GM15510 (cell line): ENCODE data around the gene DSCAM.

ENCODE experiments used
- POLR2A ChIP-seq: IDR thresholded peaks from 3 replicates; pipeline ENCODE4 v1.6.1; 2011; ENCODE audit warnings: borderline replicate concordance; ENCODE audit not compliant: insufficient read length; ENCODE audit errors: extremely low read depth

DSCAM gene

GRCh38 chr21:40447016-40447415 is 399.9 kb downstream of the DSCAM start:
- no peak for TF ChIP-seq POLR2A

- no peak for TF ChIP-seq POLR2A
These were observed 401.5 kb downstream of the DSCAM start for GRCh38 chr21:40445349-40445921.

GRCh38 chr21:40438616-40439015 is 408.3 kb downstream of the DSCAM start:
- no peak for TF ChIP-seq POLR2A

GRCh38 chr21:40436261-40436660 is 410.7 kb downstream of the DSCAM start:
- TF ChIP-seq POLR2A, result no peak

- no peak for TF ChIP-seq POLR2A
These were observed 413.4 kb downstream of the DSCAM start for GRCh38 chr21:40433538-40433937.

GRCh38 chr21:40425981-40426380 is 421.0 kb downstream of the DSCAM start:
- TF ChIP-seq POLR2A, result no peak

- TF ChIP-seq POLR2A, result no peak
These were observed 423.9 kb downstream of the DSCAM start for GRCh38 chr21:40422896-40423635.

GRCh38 chr21:40421121-40421520 is 425.8 kb downstream of the DSCAM start:
- TF ChIP-seq POLR2A, result no peak

- no peak for TF ChIP-seq POLR2A
These were observed 430.4 kb downstream of the DSCAM start for GRCh38 chr21:40416572-40416971.

- TF ChIP-seq POLR2A, result no peak
These were observed 438.4 kb downstream of the DSCAM start for GRCh38 chr21:40408561-40408960.

GRCh38 chr21:40404396-40404800 is 442.6 kb downstream of the DSCAM start:
- no peak for TF ChIP-seq POLR2A

- no peak for TF ChIP-seq POLR2A
These were observed 443.9 kb downstream of the DSCAM start for GRCh38 chr21:40402884-40403582.

GRCh38 chr21:40395732-40396131 is 451.2 kb downstream of the DSCAM start:
- TF ChIP-seq POLR2A, result no peak

- TF ChIP-seq POLR2A, result no peak
These were observed 453.9 kb downstream of the DSCAM start for GRCh38 chr21:40393066-40393465.

GRCh38 chr21:40388046-40388445 is 458.9 kb downstream of the DSCAM start:
- no peak for TF ChIP-seq POLR2A
